Activated CD4-positive, alpha-beta T cell treated with anti-CD3 and anti-CD28 coated beads, Interleukin-2, amount 50 U/mL, for 16 hours (primary cell): ENCODE results near the gene FOLR2.

Experiments
- DNase-seq: peaks from one replicate; pipeline ENCODE4 v3.0.0-alpha.2; 2020

Gene FOLR2

DNA sequence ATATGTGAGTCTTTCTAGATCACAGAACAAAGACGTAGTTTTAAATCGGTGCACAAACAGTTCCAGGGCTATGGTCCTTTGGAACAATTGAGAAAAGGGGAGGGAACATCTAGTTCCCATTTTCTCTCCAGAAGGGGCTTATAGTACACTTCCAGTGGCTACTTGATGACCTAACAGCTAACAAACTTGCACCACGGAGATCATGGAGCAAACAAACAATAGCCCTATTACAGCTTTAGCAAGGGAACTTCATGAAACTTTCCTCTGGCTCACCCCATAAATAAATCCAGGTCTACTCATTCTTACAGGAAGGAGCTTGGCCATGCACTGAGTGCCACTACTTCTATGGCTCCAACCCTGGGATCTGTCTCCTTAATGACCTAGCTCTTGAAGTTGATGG is 8.3 kb upstream of the FOLR2 start:
- DNase-seq, result no peak

DNA sequence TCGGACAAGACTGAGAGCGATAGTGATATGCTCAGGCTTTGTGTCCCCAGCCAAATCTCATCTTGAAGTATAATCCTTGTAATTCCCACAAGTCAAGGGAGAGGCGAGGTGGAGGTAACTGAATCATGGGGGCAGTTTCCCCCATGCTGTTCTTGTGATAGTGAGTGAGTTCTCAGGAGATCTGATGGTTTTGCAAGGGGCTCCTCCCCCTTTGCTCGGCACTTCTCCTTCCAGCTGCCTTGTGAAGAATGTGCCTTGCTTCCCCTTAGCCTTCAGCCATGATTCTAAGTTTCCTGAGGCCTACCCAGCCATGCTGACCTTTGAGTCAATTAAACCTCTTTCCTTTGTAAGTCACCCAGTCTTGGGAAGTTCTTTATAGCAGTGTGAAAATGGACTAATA is 7.5 kb upstream of the FOLR2 start:
- DNase-seq, result no peak

DNA sequence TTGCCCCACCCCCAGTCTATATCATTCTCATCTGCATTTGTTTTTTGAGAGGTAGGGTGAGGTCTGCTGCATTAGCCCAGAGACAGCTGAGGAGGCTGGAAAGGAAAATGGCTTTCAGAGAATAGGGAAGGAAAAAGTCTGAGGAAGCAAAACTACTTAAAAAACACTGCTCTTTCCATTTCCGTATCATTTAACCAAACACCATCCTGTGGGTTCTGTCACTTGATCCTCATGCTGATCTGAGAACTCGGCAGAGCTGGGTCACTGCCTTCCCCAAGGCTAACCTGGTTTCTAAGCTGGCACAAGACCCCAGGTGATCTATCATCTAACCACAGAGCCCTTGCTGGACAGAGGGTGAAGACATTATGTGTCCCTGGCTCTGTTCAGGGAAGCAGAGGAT is 1.2 kb downstream of the FOLR2 start:
- DNase-seq, result no peak

DNA sequence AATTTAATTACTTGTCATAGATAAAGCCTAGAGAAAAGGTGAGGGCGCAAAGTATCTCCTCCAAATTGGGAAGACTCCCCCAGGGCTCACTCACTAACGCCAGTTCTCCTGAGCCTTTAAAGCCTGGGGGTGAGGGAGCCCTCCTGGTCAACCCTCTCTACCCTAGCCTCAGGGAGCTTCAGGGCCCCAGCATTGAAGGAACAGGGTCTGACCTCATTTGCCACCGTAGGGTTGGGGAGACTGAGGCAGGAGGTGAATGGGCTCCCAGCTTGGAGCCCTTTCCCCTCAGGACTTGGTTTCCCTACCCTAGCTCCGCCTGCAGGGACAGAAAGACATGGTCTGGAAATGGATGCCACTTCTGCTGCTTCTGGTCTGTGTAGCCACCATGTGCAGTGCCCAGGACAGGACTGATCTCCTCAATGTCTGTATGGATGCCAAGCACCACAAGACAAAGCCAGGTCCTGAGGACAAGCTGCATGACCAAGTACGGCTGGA is 1.7 kb downstream of the FOLR2 start:
- DNase-seq, result no peak

DNA sequence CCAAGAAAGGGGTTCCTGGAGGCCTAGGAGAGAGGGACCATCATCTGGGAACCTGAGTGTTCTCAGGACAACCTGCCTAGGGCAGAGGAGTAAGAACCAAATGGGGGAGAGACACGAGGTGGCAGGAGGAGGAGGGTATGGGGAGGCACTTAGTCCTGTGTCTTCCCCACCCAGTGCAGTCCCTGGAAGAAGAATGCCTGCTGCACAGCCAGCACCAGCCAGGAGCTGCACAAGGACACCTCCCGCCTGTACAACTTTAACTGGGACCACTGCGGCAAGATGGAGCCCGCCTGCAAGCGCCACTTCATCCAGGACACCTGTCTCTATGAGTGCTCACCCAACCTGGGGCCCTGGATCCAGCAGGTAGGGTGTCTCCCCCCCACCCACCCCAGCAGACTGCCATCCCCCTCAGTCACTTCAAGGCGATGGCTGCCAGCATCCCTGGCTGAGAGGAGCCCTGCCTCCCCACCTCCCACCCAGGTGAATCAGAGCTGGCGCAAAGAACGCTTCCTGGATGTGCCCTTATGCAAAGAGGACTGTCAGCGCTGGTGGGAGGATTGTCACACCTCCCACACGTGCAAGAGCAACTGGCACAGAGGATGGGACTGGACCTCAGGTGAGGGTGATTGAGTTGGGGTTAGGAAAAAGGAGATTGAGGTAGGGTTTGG is 4.2 kb downstream of the FOLR2 start:
- no peak for DNase-seq

DNA sequence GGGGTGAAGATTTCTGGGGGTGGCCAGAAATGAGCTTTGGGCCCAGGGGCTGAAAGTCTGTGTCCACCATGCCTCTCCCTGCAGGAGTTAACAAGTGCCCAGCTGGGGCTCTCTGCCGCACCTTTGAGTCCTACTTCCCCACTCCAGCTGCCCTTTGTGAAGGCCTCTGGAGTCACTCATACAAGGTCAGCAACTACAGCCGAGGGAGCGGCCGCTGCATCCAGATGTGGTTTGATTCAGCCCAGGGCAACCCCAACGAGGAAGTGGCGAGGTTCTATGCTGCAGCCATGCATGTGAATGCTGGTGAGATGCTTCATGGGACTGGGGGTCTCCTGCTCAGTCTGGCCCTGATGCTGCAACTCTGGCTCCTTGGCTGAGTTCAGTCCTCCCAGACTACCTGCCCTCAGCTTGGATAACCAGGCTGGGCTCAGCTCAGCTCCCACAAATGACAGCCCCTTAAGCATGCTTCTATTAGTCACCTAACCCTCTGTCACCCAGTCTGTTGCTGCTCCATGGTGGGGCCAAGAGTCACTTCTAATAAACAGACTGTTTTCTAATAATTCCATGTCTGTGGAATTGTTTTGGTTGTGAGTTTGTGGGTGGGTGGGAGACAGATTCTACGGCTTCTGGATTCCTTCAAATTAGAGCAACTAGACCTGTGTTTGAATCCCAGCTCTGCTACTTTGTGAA is 4.9 kb downstream of the FOLR2 start:
- DNase-seq, result no peak

DNA sequence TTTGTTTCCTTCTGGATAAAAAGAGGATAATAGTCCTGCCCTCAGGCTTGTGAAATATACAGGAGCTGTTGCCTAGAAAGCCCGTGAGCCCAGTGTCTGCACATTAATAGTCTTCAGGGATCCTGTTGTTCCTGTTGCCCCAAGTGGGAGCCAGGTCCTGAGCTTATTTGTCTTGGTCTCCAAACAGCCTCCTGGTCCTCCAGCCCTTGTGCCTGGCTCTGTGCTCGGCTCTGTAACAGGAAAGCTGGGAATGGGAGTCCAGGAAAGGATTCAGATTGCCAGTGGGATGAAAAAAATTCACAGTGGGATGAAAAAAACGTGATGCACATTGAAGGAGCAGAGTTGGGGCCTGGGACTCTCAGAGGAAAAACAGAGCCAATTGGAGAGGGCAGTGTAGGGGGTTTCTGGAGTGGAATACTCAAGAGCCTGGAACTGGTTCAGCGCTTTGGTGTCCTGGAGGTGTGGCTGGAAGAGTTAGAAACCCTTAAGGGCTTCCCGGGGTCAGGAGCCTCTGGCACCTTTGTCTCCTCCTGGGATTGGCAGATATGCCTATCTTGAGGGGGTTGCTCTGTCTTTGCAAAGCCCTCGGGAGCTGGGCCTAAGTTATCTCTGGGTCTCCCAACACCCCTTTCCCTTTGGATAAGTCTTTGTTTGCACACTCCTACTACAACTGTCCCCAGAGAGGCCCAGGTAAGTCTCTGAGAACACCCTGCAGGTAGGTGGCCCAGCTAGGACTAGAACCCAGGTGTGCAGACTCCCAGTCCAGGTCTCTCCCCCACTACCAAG is 5.7 kb downstream of the FOLR2 start:
- no peak for DNase-seq

DNA sequence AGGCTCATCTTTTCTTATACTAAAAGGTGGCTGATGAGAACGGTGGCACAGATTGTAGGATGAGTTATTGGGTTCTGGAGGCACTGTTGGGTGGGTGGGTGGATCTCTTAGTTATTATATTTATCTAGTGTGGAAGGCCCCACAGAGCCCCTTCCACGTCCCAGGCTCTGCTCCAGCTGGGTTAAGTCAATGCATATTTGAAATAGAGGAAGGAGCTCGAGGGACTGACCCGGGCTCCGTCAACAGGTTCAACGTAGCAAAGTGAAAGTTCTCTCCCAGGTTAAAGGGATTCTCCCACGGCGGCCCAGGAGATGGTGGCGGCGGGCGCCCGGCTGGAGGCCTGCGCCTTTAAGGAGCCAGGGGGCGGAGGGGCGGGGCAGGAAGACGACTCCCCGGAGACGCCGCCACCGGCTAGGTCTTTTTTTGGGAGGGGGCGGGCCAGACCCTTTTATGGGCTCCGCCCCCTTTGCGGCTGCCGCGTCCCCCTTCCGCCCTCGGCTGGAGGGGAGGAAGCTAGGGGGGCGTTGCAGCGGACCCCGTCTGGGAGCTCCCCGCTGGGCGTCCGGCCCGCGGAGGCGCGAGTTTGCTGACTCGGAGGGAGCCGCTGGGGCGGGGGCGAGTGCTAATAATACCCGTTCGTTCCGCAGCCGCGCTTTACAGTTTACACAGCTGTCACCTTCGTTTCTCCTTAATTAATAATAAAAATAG is 6.5 kb downstream of the FOLR2 start:
- peak; percentile 95 for DNase-seq

DNA sequence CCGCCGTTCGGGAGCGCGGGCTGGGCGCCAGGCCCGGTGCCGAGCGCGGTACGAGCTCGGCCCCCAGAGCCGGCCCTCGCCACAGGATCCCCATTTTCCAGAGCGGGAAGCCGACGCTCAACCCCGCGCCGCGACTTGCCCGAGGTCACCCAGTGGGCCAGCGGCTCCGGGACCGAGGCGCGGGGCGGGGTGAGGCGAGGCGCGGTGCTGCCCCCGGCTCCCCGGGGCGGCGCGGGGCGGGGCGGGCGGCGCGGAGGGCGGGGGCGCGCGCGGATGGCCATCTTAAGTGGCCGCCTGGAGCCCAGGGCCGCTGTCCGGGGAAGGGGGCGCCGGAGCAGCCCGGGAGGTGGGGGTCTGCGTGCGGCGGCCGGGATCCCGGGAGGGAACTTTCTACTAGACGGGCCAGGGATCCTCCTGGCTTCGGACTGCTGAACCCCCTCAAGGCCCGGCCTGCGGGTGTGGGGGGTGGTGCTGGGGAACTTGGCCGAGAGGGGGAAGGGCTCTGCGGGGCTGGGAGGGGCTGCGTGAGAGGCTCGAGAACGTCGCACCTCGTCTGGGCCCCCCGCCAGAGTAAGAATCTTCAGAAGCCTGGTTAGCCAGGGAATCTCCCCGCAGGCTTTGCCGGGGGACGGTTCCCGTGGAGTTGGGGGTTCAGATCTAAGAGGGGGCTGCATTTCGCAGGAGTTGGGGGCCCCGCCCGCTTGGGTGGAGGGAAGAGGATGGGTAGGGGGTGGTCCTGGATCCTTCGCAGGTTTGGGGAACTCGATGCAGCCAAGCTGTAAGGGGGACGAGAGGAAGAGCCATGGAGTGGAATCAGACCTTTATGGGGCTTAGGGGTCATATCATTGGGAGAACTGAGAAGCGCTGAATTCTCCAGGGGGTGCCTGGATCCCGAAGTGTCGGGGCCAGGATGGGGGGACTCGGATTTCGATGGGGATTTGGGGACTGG is 7.3 kb downstream of the FOLR2 start:
- DNase-seq, result peak; percentile 45

DNA sequence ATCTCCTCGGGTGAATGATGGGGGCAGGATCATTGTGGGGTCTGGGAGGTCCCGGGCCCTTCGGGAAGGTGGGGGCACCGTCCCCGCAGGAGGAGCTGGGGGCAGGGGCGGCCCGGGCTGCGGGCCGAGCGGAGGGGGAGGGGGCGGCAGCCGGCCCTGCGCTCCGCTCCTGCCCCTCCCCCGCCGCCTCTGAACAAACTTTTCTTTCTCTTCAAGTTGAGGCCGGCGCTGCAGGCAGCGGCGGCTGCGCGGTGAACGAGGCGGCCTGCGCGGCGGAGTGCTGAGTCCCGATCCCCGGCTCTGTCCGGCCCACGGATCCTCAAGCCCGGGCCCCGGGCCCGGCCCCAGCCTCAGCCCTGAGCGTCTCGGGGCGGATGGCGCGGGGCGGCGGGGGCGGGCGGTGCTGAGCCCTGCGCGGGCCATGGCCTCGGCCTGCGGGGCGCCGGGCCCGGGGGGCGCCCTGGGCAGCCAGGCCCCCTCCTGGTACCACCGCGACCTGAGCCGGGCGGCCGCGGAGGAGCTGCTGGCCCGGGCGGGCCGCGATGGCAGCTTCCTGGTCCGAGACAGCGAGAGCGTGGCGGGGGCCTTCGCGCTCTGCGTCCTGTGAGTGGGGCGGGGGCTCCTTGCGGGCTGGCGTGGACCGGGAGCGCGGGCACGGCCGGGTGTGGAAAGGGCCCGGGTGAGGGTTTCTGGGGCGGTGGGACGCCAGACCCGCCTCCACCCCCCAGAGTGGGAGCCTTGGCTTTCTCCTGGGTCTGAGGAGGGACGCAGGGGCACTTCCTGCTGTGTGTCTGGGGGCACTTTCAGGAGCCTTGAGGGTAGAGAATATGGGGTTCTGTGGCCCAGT is 8.2 kb downstream of the FOLR2 start, which contains the start of gene INPPL1:
TSS of gene INPPL1 (plus strand) at position 204 of the 847 bp plus-strand sequence. CDS start at position 422, 218 bp downstream.
- peak; percentile 37 for DNase-seq

DNA sequence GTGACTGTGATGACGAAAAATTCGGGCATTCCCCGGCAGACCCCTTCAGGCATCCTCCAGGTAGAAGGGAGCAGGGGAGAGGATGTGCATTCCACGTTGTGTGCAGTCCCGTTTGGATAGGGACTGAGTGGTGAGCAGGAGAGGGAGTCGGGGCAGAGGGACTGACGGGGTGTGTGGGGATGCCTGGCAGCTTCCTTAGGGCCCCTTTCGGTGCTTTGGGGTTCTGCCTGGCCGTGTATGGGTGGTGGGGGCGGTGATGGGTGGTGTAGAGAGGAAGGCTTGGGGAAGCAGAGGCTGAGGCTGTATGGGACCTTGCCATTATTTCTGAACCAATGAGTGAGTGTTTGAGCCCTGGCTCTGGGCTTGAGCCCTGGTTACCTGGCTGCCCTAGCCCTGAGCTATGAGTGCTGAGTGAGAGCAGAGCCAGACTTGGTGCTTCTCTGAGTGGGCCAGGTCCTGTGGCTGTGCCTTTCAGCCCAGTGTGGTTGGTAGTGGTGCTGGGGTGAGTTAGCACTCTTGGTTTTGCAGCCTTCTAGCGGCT is 8.9 kb downstream of the FOLR2 start:
- DNase-seq, result peak; percentile 57

DNA sequence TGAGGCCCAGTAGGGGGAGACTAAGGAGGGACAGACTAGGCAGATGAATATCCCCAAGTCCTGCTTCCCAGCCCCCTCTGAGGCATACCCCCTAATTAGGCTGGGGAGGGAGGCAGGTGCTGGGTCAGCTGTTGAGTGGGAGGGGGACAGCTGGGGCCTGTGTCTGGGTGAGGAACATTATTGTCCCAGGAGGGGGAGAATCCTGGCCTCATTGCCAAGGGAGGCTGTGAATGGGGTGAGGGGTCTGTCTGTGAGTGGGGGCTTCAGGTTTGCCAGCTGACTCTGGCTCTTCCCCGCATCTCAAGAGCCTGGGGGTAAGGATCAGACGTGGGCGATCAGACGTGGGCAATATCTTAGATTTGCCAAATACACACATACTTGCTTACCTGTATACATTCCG is 10.1 kb downstream of the FOLR2 start:
- no peak for DNase-seq

DNA sequence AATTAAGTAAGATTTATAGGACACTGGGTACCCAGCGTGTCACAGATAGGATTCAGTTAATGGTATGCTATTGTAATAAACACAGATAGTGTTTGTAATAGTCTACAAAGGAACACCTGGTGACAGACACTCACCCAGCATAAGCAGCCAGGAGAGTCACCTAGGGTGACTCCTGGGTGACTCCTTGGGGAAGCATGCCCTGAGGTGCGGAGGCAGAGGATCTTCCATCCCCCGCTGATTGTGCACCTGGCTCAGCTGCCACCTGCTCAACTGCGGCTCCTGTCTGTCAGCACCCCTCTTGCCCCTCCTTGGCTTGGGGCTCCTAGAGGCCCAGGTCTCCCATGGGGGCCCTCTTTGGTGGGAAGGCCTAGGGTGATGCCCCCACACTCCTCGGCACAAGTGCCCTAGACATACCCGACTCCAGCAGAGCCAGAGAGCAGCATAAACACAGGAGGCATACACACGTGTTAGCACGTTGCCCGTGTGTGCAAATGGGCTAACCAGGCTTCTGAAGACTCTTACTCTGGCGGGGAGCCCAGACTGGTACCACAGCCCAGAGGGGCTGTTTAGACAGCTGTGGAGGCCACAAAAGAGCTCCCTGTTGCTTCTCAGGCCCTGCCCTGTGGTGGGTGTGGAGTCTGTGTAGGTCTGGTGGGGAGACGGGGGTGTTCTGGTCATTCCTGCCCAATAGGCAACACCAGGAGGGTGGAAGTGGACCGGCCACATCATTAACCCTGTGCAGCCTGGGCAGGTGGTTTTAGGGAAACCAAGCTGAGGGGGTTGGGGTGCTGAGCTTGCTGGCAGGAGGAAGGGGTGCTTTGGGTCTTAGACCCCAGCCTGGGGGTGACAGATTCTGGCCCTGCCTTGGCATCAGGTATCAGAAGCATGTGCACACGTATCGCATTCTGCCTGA is 11.0 kb downstream of the FOLR2 start:
- no peak for DNase-seq

DNA sequence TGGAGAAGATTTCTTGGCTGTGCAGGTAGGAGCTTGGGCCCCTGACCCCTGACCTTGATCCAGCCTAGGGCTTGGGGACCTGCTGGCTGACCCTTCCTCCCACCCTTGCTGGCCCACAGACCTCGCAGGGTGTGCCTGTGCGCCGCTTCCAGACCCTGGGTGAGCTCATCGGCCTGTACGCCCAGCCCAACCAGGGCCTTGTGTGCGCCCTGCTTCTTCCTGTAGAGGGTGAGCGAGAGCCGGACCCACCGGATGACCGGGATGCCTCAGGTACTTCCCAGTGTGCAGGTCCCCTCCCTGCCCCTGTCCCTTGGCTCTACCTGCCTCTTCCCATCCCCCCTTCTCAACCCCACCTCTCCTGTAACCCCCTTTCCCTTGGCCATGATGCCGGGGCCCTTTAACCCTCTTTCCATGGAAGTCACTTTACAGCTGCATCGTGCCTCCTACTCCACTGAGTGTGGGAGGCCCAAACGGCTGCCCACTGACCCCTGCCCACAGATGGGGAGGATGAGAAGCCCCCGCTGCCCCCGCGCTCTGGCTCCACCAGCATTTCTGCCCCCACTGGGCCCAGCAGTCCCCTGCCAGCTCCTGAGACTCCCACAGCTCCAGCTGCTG is 11.7 kb downstream of the FOLR2 start:
- DNase-seq, result no peak

DNA sequence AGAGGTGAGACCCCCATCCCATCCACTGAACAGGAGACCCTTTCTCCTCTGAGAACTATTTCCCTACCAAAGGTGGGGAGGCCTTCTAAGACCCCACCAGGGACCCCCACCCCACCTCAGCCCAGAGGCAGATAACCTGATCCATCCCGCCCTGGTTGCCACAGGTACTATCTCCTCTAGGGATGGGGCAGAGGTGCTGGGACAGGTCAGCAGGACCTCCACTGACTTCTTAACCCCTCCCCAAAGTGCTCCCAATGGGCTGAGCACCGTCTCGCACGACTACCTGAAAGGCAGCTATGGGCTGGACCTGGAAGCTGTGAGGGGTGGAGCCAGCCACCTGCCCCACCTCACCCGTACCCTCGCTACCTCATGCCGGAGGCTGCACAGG is 12.2 kb downstream of the FOLR2 start:
- DNase-seq, result no peak

DNA sequence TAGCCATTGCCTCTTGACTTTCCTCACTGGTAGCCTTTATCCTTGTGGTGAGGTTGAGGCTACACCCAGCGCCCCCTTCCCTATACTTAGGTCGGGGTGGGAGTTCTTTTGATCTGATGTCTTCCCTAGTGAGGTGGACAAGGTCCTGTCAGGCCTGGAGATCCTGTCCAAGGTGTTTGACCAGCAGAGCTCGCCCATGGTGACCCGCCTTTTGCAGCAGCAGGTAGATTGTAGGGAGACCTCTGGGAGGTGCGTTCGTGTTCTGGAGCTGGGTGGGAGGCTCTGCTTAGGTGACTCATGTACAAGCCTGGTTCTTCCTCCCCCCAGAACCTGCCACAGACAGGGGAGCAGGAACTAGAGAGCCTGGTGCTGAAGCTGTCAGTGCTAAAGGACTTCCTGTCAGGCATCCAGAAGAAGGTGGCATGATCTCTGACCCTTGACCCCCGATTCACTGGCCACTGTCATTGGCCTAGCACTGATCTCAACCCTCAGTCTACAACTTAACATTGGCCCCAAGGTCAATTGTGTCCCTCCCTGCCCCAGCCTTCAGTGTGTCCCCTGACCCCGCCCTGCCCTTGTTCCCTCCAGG is 12.8 kb downstream of the FOLR2 start:
- DNase-seq, result no peak

DNA sequence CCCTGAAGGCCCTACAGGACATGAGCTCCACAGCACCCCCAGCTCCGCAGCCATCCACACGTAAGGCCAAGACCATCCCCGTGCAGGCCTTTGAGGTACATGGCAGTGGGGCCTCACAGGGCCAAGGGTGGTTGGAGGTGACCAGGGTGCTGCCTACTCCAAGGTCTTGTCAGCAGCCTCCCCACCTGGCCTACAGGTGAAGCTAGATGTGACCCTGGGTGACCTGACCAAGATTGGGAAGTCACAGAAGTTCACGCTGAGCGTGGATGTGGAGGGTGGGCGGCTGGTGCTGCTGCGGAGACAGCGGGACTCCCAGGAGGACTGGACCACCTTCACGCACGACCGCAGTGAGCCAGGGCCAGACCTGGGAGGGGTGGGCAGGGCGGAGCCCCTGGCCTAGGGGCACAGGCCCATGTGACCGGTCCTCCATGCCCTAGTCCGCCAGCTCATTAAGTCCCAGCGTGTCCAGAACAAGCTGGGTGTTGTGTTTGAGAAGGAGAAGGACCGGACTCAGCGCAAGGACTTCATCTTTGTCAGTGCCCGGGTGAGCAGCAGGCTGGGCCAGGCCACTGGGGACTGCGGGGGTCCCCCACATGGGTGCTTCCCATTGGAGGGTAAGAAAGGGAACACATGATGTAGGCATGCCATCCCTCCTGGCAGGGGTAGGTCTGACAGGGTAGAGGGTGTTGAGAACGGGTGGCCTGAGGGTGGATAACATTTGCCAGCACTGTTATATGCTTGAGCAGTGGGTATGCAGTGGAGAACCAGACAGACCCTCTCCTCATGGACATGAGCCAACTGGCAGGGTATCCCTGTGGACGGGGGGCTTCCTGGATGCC is 13.6 kb downstream of the FOLR2 start:
- DNase-seq, result no peak
